HG02970 (cell line): ENCODE results near the gene ELAVL2.

Experiments used
- ATAC-seq: cut with Tn5 transposase; IDR thresholded peaks from one replicate; pipeline ENCODE4 v1.9.1; 2021; ENCODE audit warnings: mild to moderate bottlenecking, moderate library complexity, moderate number of reproducible peaks; ENCODE audit not compliant: unreplicated experiment, low FRiP score

Gene ELAVL2

GRCh38 chr9:23826120-23826629 is at the start of gene ELAVL2:
Gene ELAVL2, minus strand, starts transcription at chr9:23826240. Its CDS starts 64,006 bp downstream, at chr9:23762234.
- ATAC-seq: no peak

DNA sequence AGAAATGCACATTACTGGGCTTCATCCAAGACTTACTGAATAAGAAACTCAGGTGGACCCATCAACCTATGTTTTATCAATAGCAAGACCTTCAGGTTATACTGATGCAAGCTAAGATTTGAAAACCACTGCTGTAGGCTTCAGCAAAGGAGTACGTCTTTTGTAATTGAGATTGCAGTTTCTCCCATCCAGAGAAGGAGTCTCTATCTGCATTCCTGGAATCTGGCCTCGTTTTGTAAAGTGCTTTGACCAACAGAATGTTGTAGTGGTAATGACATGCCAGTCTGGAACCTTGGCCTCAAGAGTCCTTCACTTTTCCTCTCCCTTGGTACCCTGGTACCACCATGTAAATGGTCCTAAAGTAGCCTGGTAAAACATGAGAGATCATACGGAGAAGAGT is 32.2 kb upstream of the ELAVL2 start:
- no peak for ATAC-seq

DNA sequence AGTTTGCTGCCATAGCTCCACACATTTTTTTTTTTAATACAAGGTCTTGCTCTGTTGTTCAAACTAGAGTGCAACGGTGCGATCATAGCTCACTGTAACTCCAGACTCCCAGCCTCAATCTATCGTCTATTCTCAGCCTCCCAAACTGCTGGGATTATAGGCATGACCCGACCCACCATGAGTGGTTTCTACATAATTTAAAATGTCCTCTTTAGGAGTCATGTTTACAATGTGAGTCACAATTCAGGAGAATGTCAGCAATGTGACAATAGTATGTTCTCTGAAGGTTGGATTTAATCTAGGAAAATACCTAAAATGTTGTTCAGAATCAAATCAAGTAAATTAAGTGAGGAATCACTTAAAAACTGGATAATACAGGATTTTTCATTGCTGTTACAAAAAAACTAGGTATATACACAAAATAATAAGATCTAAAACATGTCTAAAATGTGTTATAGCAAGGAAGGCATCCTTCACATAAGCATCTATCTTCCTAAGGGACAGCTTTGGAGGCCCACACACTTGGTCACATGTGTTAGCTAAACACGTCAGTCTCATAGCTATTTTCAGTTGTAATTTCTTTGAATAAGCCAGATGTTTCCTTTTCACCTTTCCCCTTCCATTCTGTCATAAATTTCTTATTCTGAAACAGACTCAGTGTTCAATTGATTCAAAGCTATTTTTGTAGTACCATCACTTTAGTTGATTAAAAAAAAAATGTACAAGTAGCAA is 30.0 kb upstream of the ELAVL2 start:
- no peak for ATAC-seq

DNA sequence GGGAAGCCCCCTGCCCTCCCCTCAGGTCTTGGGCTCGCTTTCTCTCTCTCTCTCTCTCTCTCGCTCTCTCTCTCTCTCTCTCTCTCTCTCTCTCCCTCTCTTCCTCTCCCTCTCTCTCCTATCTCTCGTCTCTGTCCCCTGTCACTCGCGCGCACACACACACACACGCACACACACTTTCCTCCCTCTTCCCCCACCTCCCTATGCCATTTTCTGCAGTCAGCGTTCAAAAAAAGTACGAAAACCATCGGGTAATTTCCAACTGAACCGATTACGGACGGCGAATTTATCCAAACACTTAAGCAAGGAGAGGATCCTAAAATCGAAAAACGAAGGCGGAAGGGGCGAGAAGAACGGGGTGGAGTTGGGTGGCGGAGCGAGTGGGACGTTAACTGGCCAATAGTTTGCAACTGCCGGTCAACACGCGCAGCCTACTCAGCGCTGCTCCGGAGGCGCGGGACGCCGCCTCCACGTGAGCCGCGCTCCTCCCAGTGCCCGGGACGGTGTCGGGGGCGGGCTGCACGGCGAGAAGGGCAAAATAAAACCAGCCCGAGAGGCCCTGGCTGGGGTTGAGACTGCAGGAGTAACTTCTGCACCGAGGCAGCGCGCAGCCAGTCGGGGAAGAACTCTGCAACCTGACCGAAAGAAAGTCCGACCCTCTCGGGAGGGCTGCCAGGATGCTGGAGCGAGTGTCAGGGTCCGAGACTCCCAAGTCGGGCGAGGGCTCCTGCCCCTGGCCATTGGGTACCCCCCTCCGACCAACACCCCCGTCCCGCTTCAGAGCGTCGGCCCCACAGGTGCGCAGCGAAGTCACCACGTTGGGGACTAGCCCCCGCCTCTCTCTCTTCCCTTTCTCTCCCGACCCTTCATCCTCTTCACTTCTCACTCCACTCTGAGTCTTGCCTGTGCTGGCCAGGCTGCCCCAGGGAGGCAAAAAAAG is 24.9 kb upstream of the ELAVL2 start:
- ATAC-seq: no peak

DNA sequence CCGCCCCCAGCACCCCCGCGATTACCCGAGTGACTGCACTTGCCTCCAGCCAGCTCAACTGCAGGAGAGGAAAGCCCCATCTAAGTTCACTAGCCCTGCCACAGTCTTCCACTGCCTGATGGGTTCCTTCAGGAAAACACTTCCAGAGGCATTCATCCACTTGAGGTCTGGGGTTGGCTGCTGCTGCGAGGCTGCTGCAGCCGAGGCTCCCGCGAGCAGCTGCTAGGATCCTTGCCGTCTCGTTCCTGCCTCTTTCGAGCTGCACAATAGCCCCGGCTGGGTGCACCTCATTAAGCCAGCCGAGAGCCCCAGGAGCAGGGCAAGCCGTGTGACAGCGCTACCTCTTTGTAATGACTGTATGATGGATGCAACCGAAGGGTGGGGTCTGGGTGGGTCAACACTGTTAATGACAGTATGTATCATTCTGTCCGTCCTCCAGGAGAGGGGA is 24.2 kb upstream of the ELAVL2 start:
- ATAC-seq: no peak

DNA sequence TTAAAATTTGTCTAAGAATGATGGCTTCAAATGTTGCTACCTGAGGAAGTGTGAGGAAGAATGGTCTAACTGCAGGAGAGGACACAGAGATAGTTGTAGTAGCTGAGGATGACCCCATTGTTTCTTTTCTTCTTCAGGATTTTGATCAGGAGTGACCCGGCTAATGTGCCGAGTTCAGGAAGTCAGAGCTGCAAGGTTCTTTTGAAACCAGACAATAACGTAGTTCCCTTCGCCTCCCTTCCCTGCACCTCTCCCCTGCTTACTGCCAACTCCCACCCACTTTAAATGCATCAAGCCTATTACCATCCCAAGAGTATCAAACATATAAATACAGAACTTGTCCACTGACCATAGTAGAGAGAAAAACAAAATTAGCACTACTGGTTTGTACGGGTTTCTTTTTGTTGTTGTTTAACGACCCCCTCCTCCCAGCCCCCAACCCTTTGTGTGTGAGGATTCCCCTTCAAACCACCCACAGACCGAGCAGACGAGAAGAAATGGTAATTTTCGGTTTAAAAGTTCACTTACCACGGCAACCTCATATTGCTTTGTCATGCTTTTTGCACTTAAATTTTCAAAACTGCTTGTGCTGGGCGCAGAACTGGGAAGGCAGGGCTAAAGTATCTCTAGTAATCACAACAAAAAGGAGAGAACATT is 23.5 kb upstream of the ELAVL2 start:
- ATAC-seq: no peak

- ATAC-seq: no peak
These were observed 16.6 kb upstream of the ELAVL2 start for GRCh38 chr9:23842565-23843129.

DNA sequence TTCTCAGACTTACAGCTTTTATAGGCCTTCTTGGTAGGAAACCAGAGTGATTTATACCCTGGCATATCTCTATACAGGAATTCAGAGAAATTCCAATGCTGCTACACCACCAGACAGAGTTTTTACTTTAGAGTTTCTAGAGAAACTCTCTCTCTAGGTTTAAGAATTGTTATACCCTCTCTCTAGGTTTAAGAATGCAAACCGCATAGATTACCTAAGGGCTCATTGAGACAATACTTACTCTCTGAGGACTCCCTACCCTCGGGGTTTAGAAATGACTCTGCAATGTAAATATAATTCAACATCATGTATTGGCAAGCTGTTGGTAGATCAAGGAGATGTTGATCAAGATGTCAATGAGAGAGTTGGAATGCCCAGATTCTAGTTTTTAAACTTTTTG is 15.3 kb upstream of the ELAVL2 start:
- ATAC-seq: no peak

DNA sequence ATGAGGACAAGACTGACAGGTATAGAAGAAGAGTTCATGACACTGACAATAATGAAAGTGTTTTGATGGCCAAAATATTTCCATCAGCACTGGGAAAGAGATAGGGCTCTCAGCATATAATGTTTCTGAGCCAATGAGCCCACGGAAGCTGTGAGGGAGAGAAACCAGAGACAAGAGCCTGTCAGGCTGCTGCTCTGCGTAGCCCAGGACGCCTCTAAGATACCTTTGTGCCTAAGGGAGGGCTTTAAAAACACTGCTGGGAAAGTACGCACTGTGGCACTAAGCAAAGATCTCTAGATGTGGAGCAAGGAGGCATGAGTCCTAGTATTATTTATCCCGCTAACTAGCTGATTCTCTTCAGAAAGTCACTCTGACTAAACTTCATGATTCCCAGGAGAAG is 11.0 kb upstream of the ELAVL2 start:
- no peak for ATAC-seq

- ATAC-seq: no peak
These were observed 5.1 kb upstream of the ELAVL2 start for GRCh38 chr9:23830929-23831730.

DNA sequence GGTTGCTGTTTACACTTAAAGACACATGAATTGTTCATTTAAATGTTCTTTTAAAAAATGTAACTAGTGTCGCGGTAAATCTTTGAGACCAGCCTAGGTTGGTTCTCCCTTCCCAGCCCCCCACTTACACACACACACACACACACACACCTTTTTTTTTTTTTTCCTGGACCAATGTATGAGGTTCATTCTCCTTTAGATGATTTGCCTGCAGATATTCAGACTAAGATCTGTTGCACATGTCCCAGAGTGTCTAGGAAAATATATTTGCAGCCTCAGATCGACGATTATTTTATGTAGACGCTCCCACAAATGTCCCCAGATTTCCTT is 4.4 kb upstream of the ELAVL2 start:
- no peak for ATAC-seq

DNA sequence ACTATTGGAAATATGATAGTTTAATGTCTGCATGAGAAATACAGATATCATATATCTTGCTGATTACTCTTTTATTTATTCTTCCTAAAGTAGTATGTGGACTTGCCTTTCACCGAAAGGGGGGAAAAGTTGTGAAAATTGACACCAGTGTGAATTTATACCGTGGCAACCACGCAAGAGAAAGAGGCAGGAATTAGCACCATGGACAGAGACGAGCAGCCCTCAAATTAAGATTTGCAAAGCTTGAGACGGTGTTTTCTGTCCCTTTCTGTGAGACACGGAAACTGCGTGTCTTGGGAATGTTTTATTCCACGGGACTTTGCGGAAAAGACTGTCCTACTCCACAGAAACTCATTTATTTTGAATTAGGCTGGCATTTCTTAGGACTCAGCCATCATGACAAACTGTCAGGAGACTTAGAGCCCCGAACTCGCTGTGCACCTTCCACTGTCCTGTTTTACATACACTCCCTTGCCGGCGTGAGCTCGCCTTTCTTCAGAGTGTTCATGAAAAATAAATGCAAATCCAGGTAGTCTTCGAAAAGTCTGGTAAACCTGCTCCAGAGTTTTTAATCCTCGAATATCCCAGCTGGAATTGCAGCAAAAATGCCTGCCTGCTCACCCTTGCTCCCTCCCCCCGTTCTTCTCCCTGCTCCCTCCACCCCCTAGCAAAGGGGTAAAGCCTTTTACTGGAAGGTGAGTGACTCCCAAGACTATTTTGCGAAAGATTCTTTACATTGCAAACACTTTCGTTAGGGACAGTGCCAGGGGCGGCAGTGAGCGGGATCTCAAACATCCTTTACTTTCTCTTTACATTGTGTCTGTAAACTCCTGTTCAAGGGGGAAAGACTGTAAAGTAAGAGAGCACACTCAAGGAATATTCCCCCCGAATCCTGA is 3.8 kb upstream of the ELAVL2 start:
- ATAC-seq: no peak

DNA sequence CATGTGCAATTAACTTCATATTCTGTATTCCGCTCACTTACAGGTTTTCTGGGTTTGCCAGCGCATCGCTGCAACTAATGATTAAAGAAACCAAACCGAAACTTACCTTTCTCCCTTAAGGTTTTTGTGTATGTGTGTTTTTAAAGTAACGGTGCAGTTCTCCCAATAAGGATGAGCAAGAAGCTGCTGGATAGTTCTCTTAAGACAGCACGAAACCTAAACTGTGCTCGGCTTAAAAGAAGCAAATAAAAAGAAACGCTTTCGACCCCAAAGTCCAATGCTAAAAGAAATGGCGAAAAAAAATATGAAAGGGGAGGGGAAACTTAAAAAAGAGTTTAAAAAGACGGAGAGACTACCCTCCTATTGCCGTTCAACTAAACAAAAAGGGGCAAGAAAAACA is 340 bp downstream of the ELAVL2 start:
- ATAC-seq: no peak

DNA sequence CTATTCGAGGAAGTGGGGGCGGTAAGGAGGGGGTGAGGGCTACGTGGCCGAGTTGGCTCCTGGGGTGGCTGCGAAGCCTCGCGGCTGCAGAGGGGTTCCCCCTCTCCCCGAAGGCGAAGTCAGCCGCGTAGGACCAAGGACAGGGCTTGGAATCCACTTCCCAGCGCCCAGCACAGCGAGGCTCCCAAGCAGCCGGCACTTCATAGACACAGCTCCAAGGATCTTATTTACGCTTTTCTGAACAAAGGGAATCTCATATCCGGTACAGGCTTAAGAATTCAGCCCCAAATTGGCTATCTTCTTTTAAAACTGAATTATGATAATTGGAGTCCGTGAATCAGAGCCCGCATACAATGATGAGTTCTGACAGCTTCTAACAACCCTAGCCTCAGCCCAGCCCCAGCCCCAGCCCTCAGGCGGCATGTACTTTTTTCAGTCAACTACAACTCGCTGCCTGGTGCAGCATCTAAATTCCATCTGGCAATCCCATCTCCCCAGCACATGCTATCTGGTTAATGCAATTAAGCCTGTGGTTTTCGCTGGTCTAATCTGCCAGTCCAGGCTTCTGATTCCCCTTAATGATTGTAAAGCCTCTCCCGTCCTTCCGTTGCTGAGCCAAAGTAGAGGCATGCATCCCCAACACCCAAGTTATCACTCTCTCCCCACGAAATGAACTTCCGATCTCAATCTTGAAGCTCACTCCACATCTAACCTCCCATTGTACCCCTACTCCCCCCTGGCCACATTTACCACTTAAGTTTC is 1.0 kb downstream of the ELAVL2 start:
- no peak for ATAC-seq

GRCh38 chr9:23823986-23824829 is 1.8 kb downstream of the ELAVL2 start:
- ATAC-seq: no peak

DNA sequence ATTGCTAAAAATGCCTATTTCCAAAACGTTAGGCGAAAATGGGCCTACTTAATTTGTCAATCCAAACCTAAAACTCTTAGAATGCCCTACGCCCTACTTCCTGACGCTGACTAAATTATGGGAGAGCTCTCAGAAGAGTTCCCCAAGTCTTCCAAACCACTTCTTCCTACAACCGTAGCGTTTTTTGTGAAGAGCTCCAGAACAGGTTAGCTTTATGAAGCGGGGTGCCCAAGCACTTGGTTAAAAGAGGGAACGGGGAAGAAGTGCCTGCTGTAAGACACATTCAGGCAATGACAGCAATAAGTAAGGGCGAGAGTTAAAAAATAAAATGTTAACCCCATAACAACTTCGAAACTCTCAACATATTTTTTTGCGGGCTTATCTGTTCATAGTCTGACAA is 2.8 kb downstream of the ELAVL2 start:
- no peak for ATAC-seq
